Activated CD4-positive, alpha-beta T cell treated with anti-CD3 and anti-CD28 coated beads, Interleukin-2, amount 10 ng/mL, durations not matched to agents 24 days and 14 days (primary cell): ENCODE data around the gene PHF12. TPM values are rescaled to one million over a fixed set of nuclear protein-coding genes. Genes with fewer than 3 reads are reported as not detected.
"Not testable (repeated sequence)": the region's sequence is repeated elsewhere in the genome, so short reads cannot be mapped to it uniquely, and the experiment has no call there.

Experiments
- DNase-seq: peaks from one replicate; pipeline ENCODE4 v3.0.0; 2022
- H3K27ac Mint-ChIP-seq: one replicate; pipeline ENCODE4 v1.8.0; 2022; ENCODE audit warnings: mild to moderate bottlenecking, mixed read lengths
- H3K27me3 Mint-ChIP-seq: one replicate; pipeline ENCODE4 v1.8.0; 2022; ENCODE audit warnings: mixed read lengths
- H3K36me3 Mint-ChIP-seq: one replicate; pipeline ENCODE4 v1.8.0; 2022; ENCODE audit warnings: low read depth, mild to moderate bottlenecking, mixed read lengths
- H3K4me1 Mint-ChIP-seq: one replicate; pipeline ENCODE4 v1.8.0; 2021; ENCODE audit warnings: mixed read lengths
- H3K4me3 Mint-ChIP-seq: one replicate; pipeline ENCODE4 v1.8.0; 2022; ENCODE audit warnings: mild to moderate bottlenecking, moderate library complexity, mixed read lengths
- H3K9me3 Mint-ChIP-seq: one replicate; pipeline ENCODE4 v1.8.0; 2021; ENCODE audit warnings: mixed read lengths
- intact Hi-C: fragments of 100-400 bp; cut with micrococcal nuclease; formaldehyde crosslinking; loops from one replicate; pipeline ENCODE4 v1.15.1; 2023
- total RNA-seq: library from RNA; stranded (reverse); gene quantifications from 2 replicates; pipeline ENCODE4 v1.2.3, GENCODE V29; 2022

The PHF12 gene
- total RNA-seq, 1 donor from 2014 or later, result 61.1 TPM

GRCh38 chr17:28893248-28894183, 57.8 kb downstream of the PHF12 start:
- H3K9me3 Mint-ChIP-seq, intact Hi-C loops, H3K27me3 Mint-ChIP-seq: not testable (repeated sequence)
- Mint-ChIP-seq H3K4me1 (peaks cover 66% of the 10 kb centered on the region), H3K4me3 (peak overlapping the region; percentile 82), H3K27ac (peak overlapping the region; percentile 97), H3K36me3 (peaks cover 31% of the 10 kb centered on the region)
- DNase-seq, result peak; percentile 75

GRCh38 chr17:28892024-28892423, 59.3 kb downstream of the PHF12 start:
- peak overlapping the region; percentile 97 for H3K27ac Mint-ChIP-seq
- intact Hi-C loops, result no loop called here

GRCh38 chr17:28891201-28891600, 60.1 kb downstream of the PHF12 start:
- Mint-ChIP-seq H3K4me1 (peaks cover 53% of the 10 kb centered on the region), H3K36me3 (peaks cover 28% of the 10 kb centered on the region), H3K9me3 (no peaks in the 10 kb centered on the region), H3K27me3 (no peaks in the 10 kb centered on the region), H3K4me3 (peak overlapping the region; percentile 22), H3K27ac (peak overlapping the region; percentile 97)
- intact Hi-C loops, result no loop called here
- DNase-seq, result no peak

More at GRCh38 chr17:28892024-28892423, 59.3 kb downstream of the PHF12 start:
- Mint-ChIP-seq H3K9me3 (no peaks in the 10 kb centered on the region), H3K4me1 (peaks cover 58% of the 10 kb centered on the region), H3K36me3 (peaks cover 24% of the 10 kb centered on the region), H3K4me3 (peak overlapping the region; percentile 22), H3K27me3 (no peaks in the 10 kb centered on the region)
- no peak for DNase-seq

GRCh38 chr17:28889996-28890395, 61.3 kb downstream of the PHF12 start:
- Mint-ChIP-seq H3K27me3 (no peaks in the 10 kb centered on the region), H3K9me3 (no peaks in the 10 kb centered on the region), H3K36me3 (peaks cover 35% of the 10 kb centered on the region), H3K4me3 (peak overlapping the region; percentile 36), H3K27ac (peak overlapping the region; percentile 72), H3K4me1 (peaks cover 43% of the 10 kb centered on the region)
- intact Hi-C loops, result no loop called here
- no peak for DNase-seq

GRCh38 chr17:28888832-28889231, 62.5 kb downstream of the PHF12 start:
- Mint-ChIP-seq H3K4me3 (no peak overlapping the region), H3K9me3 (no peaks in the 10 kb centered on the region), H3K27me3 (no peaks in the 10 kb centered on the region), H3K27ac (no peak overlapping the region), H3K4me1 (peaks cover 40% of the 10 kb centered on the region), H3K36me3 (peaks cover 40% of the 10 kb centered on the region)
- intact Hi-C loops, result no loop called here
- no peak for DNase-seq

- H3K4me3 Mint-ChIP-seq, result no peak overlapping the region
- no peaks in the 10 kb centered on the region for H3K27me3 Mint-ChIP-seq
- peaks cover 32% of the 10 kb centered on the region for H3K4me1 Mint-ChIP-seq
- no peak for DNase-seq
- no peaks in the 10 kb centered on the region for H3K9me3 Mint-ChIP-seq
- intact Hi-C loops, result no loop called here
- H3K27ac Mint-ChIP-seq, result no peak overlapping the region
- peaks cover 34% of the 10 kb centered on the region for H3K36me3 Mint-ChIP-seq
Observed at GRCh38 chr17:28887871-28888471, 63.3 kb downstream of the PHF12 start.

- H3K4me3 Mint-ChIP-seq, result no peak overlapping the region
- H3K36me3 Mint-ChIP-seq, result peaks cover 33% of the 10 kb centered on the region
- no peak for DNase-seq
- H3K27ac Mint-ChIP-seq, result no peak overlapping the region
- intact Hi-C loops, result no loop called here
- H3K4me1 Mint-ChIP-seq, result peaks cover 14% of the 10 kb centered on the region
- no peaks in the 10 kb centered on the region for H3K9me3 Mint-ChIP-seq
- H3K27me3 Mint-ChIP-seq, result no peaks in the 10 kb centered on the region
Observed at GRCh38 chr17:28885951-28886350, 65.4 kb downstream of the PHF12 start.

GRCh38 chr17:28885363-28885762, 66.0 kb downstream of the PHF12 start:
- DNase-seq, result no peak
- H3K4me1 Mint-ChIP-seq, result peaks cover 10% of the 10 kb centered on the region
- no peaks in the 10 kb centered on the region for H3K9me3 Mint-ChIP-seq
- no peaks in the 10 kb centered on the region for H3K27me3 Mint-ChIP-seq
- H3K4me3 Mint-ChIP-seq, result no peak overlapping the region
- H3K27ac Mint-ChIP-seq, result no peak overlapping the region
- H3K36me3 Mint-ChIP-seq, result peaks cover 34% of the 10 kb centered on the region
- intact Hi-C loops, result no loop called here

GRCh38 chr17:28883967-28884702, 67.2 kb downstream of the PHF12 start:
- intact Hi-C loops, result no loop called here
- no peaks in the 10 kb centered on the region for H3K9me3 Mint-ChIP-seq
- peaks cover 45% of the 10 kb centered on the region for H3K36me3 Mint-ChIP-seq
- no peaks in the 10 kb centered on the region for H3K27me3 Mint-ChIP-seq
- no peak overlapping the region for H3K27ac Mint-ChIP-seq
- peaks cover 4% of the 10 kb centered on the region for H3K4me1 Mint-ChIP-seq
- H3K4me3 Mint-ChIP-seq, result no peak overlapping the region
- no peak for DNase-seq

GRCh38 chr17:28882154-28882895, 69.0 kb downstream of the PHF12 start:
- intact Hi-C loops, result no loop called here
- no peak overlapping the region for H3K4me3 Mint-ChIP-seq
- H3K27me3 Mint-ChIP-seq, result no peaks in the 10 kb centered on the region
- H3K9me3 Mint-ChIP-seq, result no peaks in the 10 kb centered on the region
- no peak for DNase-seq
- peaks cover 54% of the 10 kb centered on the region for H3K36me3 Mint-ChIP-seq
- H3K27ac Mint-ChIP-seq, result no peak overlapping the region
- H3K4me1 Mint-ChIP-seq, result peaks cover 5% of the 10 kb centered on the region

GRCh38 chr17:28881533-28882056, 69.7 kb downstream of the PHF12 start:
- no peaks in the 10 kb centered on the region for H3K9me3 Mint-ChIP-seq
- no peak overlapping the region for H3K4me3 Mint-ChIP-seq
- no peak overlapping the region for H3K27ac Mint-ChIP-seq
- peaks cover 5% of the 10 kb centered on the region for H3K4me1 Mint-ChIP-seq
- no peaks in the 10 kb centered on the region for H3K27me3 Mint-ChIP-seq
- no peak for DNase-seq
- peaks cover 55% of the 10 kb centered on the region for H3K36me3 Mint-ChIP-seq
- intact Hi-C loops, result no loop called here

GRCh38 chr17:28880572-28880945, 70.8 kb downstream of the PHF12 start:
- H3K9me3 Mint-ChIP-seq, result no peaks in the 10 kb centered on the region
- H3K36me3 Mint-ChIP-seq, result peaks cover 49% of the 10 kb centered on the region
- peaks cover 14% of the 10 kb centered on the region for H3K4me1 Mint-ChIP-seq
- no peak overlapping the region for H3K27ac Mint-ChIP-seq
- no peaks in the 10 kb centered on the region for H3K27me3 Mint-ChIP-seq
- no peak overlapping the region for H3K4me3 Mint-ChIP-seq
- intact Hi-C loops, result no loop called here
- DNase-seq, result no peak

GRCh38 chr17:28879886-28880571, 71.3 kb downstream of the PHF12 start:
- no peaks in the 10 kb centered on the region for H3K9me3 Mint-ChIP-seq
- peaks cover 15% of the 10 kb centered on the region for H3K4me1 Mint-ChIP-seq
- no peak overlapping the region for H3K4me3 Mint-ChIP-seq
- H3K27ac Mint-ChIP-seq, result no peak overlapping the region
- no peak for DNase-seq
- intact Hi-C loops, result no loop called here
- H3K27me3 Mint-ChIP-seq, result no peaks in the 10 kb centered on the region
- H3K36me3 Mint-ChIP-seq, result peaks cover 44% of the 10 kb centered on the region
